Measurements from ENCODE around the gene DYNLT3.

DNA sequence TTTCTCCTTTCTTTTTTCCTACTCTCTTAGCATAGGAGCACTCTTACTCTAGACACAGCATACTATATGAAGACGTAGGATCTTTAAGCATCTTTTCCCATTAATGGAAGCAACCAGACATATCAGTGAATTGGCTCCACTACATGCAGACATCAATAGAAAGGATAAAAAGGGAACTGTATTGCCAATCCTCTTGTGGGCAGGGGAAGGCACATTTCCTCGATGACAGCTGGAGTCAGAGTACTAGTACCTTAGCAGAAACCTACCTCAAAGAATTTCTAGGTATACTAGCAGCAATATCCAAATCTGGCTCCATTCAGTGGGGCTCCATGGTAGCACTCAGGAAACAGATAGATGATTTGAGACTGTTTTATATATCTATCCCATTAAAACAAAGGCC, 47.4 kb downstream of the DYNLT3 start:
- TF ChIP-seq CTCF (IDR thresholded peaks at IDR 0.05; ENCODE audit: low read depth, low read length, poor library complexity, severe bottlenecking) (no peak), EZH2phosphoT487 (IDR thresholded peaks at IDR 0.05; ENCODE audit: borderline replicate concordance, low read length) (no peak)

Data from DOHH2 (cell line).